Upper lobe of left lung (tissue), 4 donors: ENCODE data around the gene PSORS1C1.

Experiments used
- CTCF ChIP-seq, 6 experiments: fragments of 450-650 bp in 4 of 6; fragments of 200-600 bp in 2 of 6; sonication (generic) in 2 of 6; IDR thresholded peaks; one replicate each; pipeline ENCODE4 v1.5.1; 2016 to 2019; ENCODE audit warnings: antibody characterized with exemption in 6 of 6
- POLR2A ChIP-seq, 4 donors: fragments of 450-650 bp; IDR thresholded peaks; one replicate each; pipeline ENCODE4 v1.5.1; 2016 to 2017; ENCODE audit warnings: antibody characterized with exemption in 4 of 4, mild to moderate bottlenecking in 2 of 4

DNA sequence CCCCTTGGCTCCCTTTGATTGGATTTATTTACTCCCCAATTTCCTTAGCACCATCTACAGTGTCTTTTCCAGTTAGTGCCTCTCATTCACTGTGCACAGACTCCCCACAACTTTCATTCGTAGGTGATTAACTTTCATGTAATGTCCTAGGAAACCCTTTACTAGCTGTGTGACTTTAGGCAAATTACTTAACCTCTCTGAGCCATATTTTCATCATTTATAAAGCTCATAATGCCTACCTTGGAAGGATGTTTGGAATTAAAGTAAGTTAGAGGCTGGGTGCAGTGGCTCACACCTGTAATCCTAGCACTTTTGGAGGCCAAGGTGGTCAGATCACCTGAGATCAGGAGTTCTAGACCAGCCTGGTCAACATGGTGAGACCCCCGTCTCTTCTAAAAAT lies 22.4 kb upstream of the PSORS1C1 start:
- no peak for TF ChIP-seq CTCF (IDR thresholded peaks at IDR 0.05)
- TF ChIP-seq POLR2A (IDR thresholded peaks at IDR 0.05): no peak
